Breast epithelium (tissue), 4 donors: ENCODE data around the gene SLC6A8. TPM values are rescaled to one million over a fixed set of nuclear protein-coding genes. Genes with fewer than 3 reads are reported as not detected.

Experiments used
- DNase-seq, 2 donors: peaks; one replicate each; pipeline ENCODE4 v3.0.0-alpha.2; 2019; ENCODE audit warnings: low spot score in 2 of 2
- H3K27ac ChIP-seq, 2 donors: fragments of 200-600 bp; sonication (generic) in 1 of 2; one replicate each; pipeline ENCODE4 v1.5.1; 2016 to 2019; ENCODE audit warnings: mild to moderate bottlenecking in 1 of 2
- H3K27me3 ChIP-seq, 2 donors: fragments of 200-600 bp; sonication (generic) in 1 of 2; one replicate each; pipeline versions ENCODE4 v1.5.1 to v1.6.0; 2017 to 2019; ENCODE audit warnings: control low read depth in 1 of 2, mild to moderate bottlenecking in 1 of 2
- H3K36me3 ChIP-seq: fragments of 200-600 bp; one replicate; pipeline ENCODE4 v1.5.1; 2019
- H3K4me1 ChIP-seq, 2 donors: fragments of 200-600 bp; sonication (generic); one replicate each; pipeline ENCODE4 v1.5.1; 2016 to 2019; ENCODE audit warnings: control low read depth in 1 of 2
- H3K4me3 ChIP-seq, 3 donors: fragments of 200-600 bp; sonication (generic); 1 replicate in 2 of 3; 2 replicates in 1 of 3; pipeline ENCODE4 v1.5.1; 2016 to 2019; ENCODE audit warnings: mild to moderate bottlenecking in 3 of 3, moderate library complexity in 2 of 3
- H3K9me3 ChIP-seq, 2 donors: fragments of 200-600 bp; sonication (generic) in 1 of 2; one replicate each; pipeline ENCODE4 v1.5.1; 2016 to 2019; ENCODE audit warnings: control low read depth in 1 of 2
- CTCF ChIP-seq, 3 donors: fragments of 450-650 bp; IDR thresholded peaks; one replicate each; pipeline ENCODE4 v1.5.1; 2016 to 2017; ENCODE audit warnings: antibody characterized with exemption in 3 of 3, mild to moderate bottlenecking in 3 of 3, moderate library complexity in 3 of 3
- POLR2A ChIP-seq: fragments of 450-650 bp; IDR thresholded peaks from one replicate; pipeline ENCODE4 v1.6.1; 2016; ENCODE audit warnings: antibody characterized with exemption, mild to moderate bottlenecking, moderate library complexity
- POLR2AphosphoS5 ChIP-seq, 3 donors: sonication (generic); formaldehyde crosslinking; IDR thresholded peaks; one replicate each; pipeline ENCODE4 v1.6.1; 2017; ENCODE audit warnings: antibody characterized with exemption in 3 of 3
- intact Hi-C: fragments of 100-400 bp; cut with DNase I; formaldehyde crosslinking; loops from one replicate; pipeline ENCODE4 v1.15.1; 2023; ENCODE audit warnings: low total_unique reads
- total RNA-seq, 3 donors: library from RNA; depleted of rRNA; stranded (reverse); fragments of >200 nt; gene quantifications; one replicate each; pipeline ENCODE4 v1.1.0, GENCODE V29; 2016

The SLC6A8 gene
- total RNA-seq, 3 donors from 2014 or later, result 7.6 to 40.8 (median 18.4) TPM

GRCh38 chrX:153685156-153685536 lies 2.6 kb upstream of the SLC6A8 start:
- H3K27me3 ChIP-seq, result peaks cover 4 to 37% of the 10 kb centered on the region in 2 donors
- H3K4me1 ChIP-seq, result no peaks in the 10 kb centered on the region
- no peaks in the 10 kb centered on the region for H3K36me3 ChIP-seq
- H3K9me3 ChIP-seq, result peaks cover 0 to 5% of the 10 kb centered on the region in 2 donors
- no peak for TF ChIP-seq POLR2A
- TF ChIP-seq POLR2AphosphoS5 (IDR thresholded peaks at IDR 0.05), result no peak
- no peak for TF ChIP-seq CTCF (IDR thresholded peaks at IDR 0.05)
- H3K27ac ChIP-seq, result no peak overlapping the region
- H3K4me3 ChIP-seq, result no peak overlapping the region
- intact Hi-C loops, result no loop called here
- peak in 1 of 2 donors; percentile 9 for DNase-seq

GRCh38 chrX:153685751-153686696 lies 1.7 kb upstream of the SLC6A8 start:
- Histone ChIP-seq H3K9me3 (peaks cover 0 to 5% of the 10 kb centered on the region in 2 donors), H3K4me1 (no peaks in the 10 kb centered on the region), H3K27me3 (peaks cover 4 to 38% of the 10 kb centered on the region in 2 donors), H3K27ac (no peak overlapping the region), H3K36me3 (no peaks in the 10 kb centered on the region), H3K4me3 (no peak overlapping the region)
- intact Hi-C loops, result no loop called here
- no peak for TF ChIP-seq POLR2AphosphoS5 (IDR thresholded peaks at IDR 0.05)
- TF ChIP-seq CTCF (IDR thresholded peaks at IDR 0.05), result no peak
- TF ChIP-seq POLR2A, result no peak
- DNase-seq, result no peak

- H3K9me3 ChIP-seq, result peaks cover 0 to 5% of the 10 kb centered on the region in 2 donors
- H3K36me3 ChIP-seq, result no peaks in the 10 kb centered on the region
- peak overlapping the region in 1 of 2 donors; percentile 58 for H3K27ac ChIP-seq
- peak overlapping the region in 1 of 3 donors; percentile 66 for H3K4me3 ChIP-seq
- no peak for DNase-seq
- H3K27me3 ChIP-seq, result peaks cover 4 to 39% of the 10 kb centered on the region in 2 donors
- TF ChIP-seq CTCF (IDR thresholded peaks at IDR 0.05) (no peak), POLR2AphosphoS5 (IDR thresholded peaks at IDR 0.05) (no peak), POLR2A (no peak)
- intact Hi-C loops, result no loop called here
- no peaks in the 10 kb centered on the region for H3K4me1 ChIP-seq
These were observed 1.0 kb upstream of the SLC6A8 start for GRCh38 chrX:153686711-153687110.

- Histone ChIP-seq H3K9me3 (peaks cover 0 to 5% of the 10 kb centered on the region in 2 donors), H3K27ac (peak overlapping the region in 1 of 2 donors; percentile 58), H3K36me3 (no peaks in the 10 kb centered on the region), H3K27me3 (peaks cover 4 to 36% of the 10 kb centered on the region in 2 donors), H3K4me3 (peak overlapping the region in 2 of 3 donors; percentile 52 to 69), H3K4me1 (no peaks in the 10 kb centered on the region)
- TF ChIP-seq POLR2AphosphoS5 (IDR thresholded peaks at IDR 0.05), result no peak
- intact Hi-C loops, result no loop called here
- DNase-seq, result no peak
These were observed 345 bp downstream of the SLC6A8 start for GRCh38 chrX:153688071-153688470.

- Histone ChIP-seq H3K27ac (peak overlapping the region; percentile 13 to 58), H3K9me3 (peaks cover 0 to 3% of the 10 kb centered on the region in 2 donors), H3K27me3 (peaks cover 4 to 39% of the 10 kb centered on the region in 2 donors), H3K4me1 (no peaks in the 10 kb centered on the region), H3K36me3 (no peaks in the 10 kb centered on the region), H3K4me3 (peak overlapping the region; percentile 31 to 69 (median 52))
- TF ChIP-seq POLR2AphosphoS5 (IDR thresholded peaks at IDR 0.05) (no peak), CTCF (IDR thresholded peaks at IDR 0.05) (no peak), POLR2A (no peak)
- intact Hi-C loops, result no loop called here
- no peak for DNase-seq
These were observed 780 bp downstream of the SLC6A8 start for GRCh38 chrX:153688506-153688905.
